ENCODE measurements around the gene ZMAT5. TPM values are rescaled to one million over a fixed set of nuclear protein-coding genes. Genes with fewer than 3 reads are reported as not detected.

Gene ZMAT5
- total RNA-seq, 4 donors from 2014 or later, result 16.2 to 40.1 (median 24.3) TPM

GRCh38 chr22:29707471-29707870, 59.3 kb downstream of the ZMAT5 start:
- H3K27ac ChIP-seq, result no peak overlapping the region
- no peak for DNase-seq
- no peaks in the 10 kb centered on the region for H3K27me3 ChIP-seq
- H3K4me1 ChIP-seq, result peaks cover 5 to 30% of the 10 kb centered on the region in 2 donors
- no peaks in the 10 kb centered on the region for H3K36me3 ChIP-seq
- TF ChIP-seq POLR2A (IDR thresholded peaks at IDR 0.05), result no peak
- TF ChIP-seq CTCF (IDR thresholded peaks at IDR 0.05), result no peak
- intact Hi-C loops (cut with DNase I), result no loop called here
- WGBS, 2 donors, result 90 to 96% methylated on average over 5 of the region's 5 CpGs
- H3K9me3 ChIP-seq, result no peaks in the 10 kb centered on the region
- no peak overlapping the region for H3K4me3 ChIP-seq (replicated peaks in 1 of 3)

- WGBS, 2 donors, result 55 to 68% methylated on average over 11 to 13 of the region's 18 CpGs
- Histone ChIP-seq H3K27ac (no peak overlapping the region), H3K4me1 (peaks cover 8 to 35% of the 10 kb centered on the region in 2 donors)
Observed at GRCh38 chr22:29707010-29707409, 59.8 kb downstream of the ZMAT5 start.

GRCh38 chr22:29706486-29706885, 60.3 kb downstream of the ZMAT5 start:
- peaks cover 8 to 40% of the 10 kb centered on the region in 2 donors for H3K4me1 ChIP-seq
- TF ChIP-seq CTCF (IDR thresholded peaks at IDR 0.05), result no peak
- no peak for TF ChIP-seq POLR2A (IDR thresholded peaks at IDR 0.05)
- DNase-seq, result no peak
- H3K4me3 ChIP-seq (replicated peaks in 1 of 3), result no peak overlapping the region
- 42 to 61% methylated on average over 9 of the region's 9 CpGs for WGBS, 2 donors
- H3K27ac ChIP-seq, result no peak overlapping the region
- intact Hi-C loops (cut with DNase I), result no loop called here
- H3K36me3 ChIP-seq, result no peaks in the 10 kb centered on the region
- no peaks in the 10 kb centered on the region for H3K9me3 ChIP-seq
- H3K27me3 ChIP-seq, result no peaks in the 10 kb centered on the region

More at GRCh38 chr22:29707010-29707409, 59.8 kb downstream of the ZMAT5 start:
- no peak for TF ChIP-seq CTCF (IDR thresholded peaks at IDR 0.05)
- no peak for TF ChIP-seq POLR2A (IDR thresholded peaks at IDR 0.05)
- Histone ChIP-seq H3K4me3 (replicated peaks in 1 of 3) (no peak overlapping the region), H3K27me3 (no peaks in the 10 kb centered on the region), H3K9me3 (no peaks in the 10 kb centered on the region), H3K36me3 (no peaks in the 10 kb centered on the region)
- intact Hi-C loops (cut with DNase I), result no loop called here
- no peak for DNase-seq

- 85 to 90% methylated on average over 7 of the region's 7 CpGs for WGBS, 2 donors
- H3K9me3 ChIP-seq, result no peaks in the 10 kb centered on the region
- intact Hi-C loops (cut with DNase I), result no loop called here
Observed at GRCh38 chr22:29705651-29706050, 61.2 kb downstream of the ZMAT5 start.

More at GRCh38 chr22:29705651-29706050, 61.2 kb downstream of the ZMAT5 start:
- peaks cover 8 to 48% of the 10 kb centered on the region in 2 donors for H3K4me1 ChIP-seq
- no peaks in the 10 kb centered on the region for H3K27me3 ChIP-seq
- no peak overlapping the region for H3K4me3 ChIP-seq (replicated peaks in 1 of 3)
- TF ChIP-seq POLR2A (IDR thresholded peaks at IDR 0.05) (no peak), CTCF (IDR thresholded peaks at IDR 0.05) (no peak)
- no peak for DNase-seq
- no peak overlapping the region for H3K27ac ChIP-seq
- H3K36me3 ChIP-seq, result no peaks in the 10 kb centered on the region
